HUES64 (cell line): ENCODE measurements around the gene FAM124A.

Source experiments
- H3K27ac ChIP-seq: 2 replicates; pipeline ENCODE4 v1.7.0; 2013; ENCODE audit warnings: low read depth, low read length, inconsistent platforms
- H3K27me3 ChIP-seq: 2 replicates; pipeline ENCODE4 v1.6.1; 2013; ENCODE audit warnings: mild to moderate bottlenecking, low read length; ENCODE audit not compliant: insufficient read depth
- H3K36me3 ChIP-seq: 2 replicates; pipeline ENCODE4 v1.6.1; 2013; ENCODE audit warnings: mild to moderate bottlenecking, low read length; ENCODE audit not compliant: insufficient read depth
- H3K4me1 ChIP-seq: 2 replicates; pipeline ENCODE4 v1.6.1; 2013; ENCODE audit warnings: mild to moderate bottlenecking, low read length, moderate library complexity; ENCODE audit not compliant: insufficient read depth
- H3K4me3 ChIP-seq: 2 replicates; pipeline ENCODE4 v1.5.1; 2013; ENCODE audit warnings: mild to moderate bottlenecking, low read length, moderate library complexity
- H3K9ac ChIP-seq: 2 replicates; pipeline ENCODE4 v1.6.1; 2013; ENCODE audit warnings: mild to moderate bottlenecking, low read depth, low read length
- H3K9me3 ChIP-seq: 2 replicates; pipeline ENCODE4 v1.6.1; 2013; ENCODE audit warnings: low read depth, low read length; ENCODE audit not compliant: insufficient read depth
- WGBS: fragments of 150-250, 120-280 bp; methylation state at CpG from one replicate; pipeline ENCODE4 v1.1.7; 2013; ENCODE audit warnings: missing lambda C conversion rate; 5-methylcytosine and 5-hydroxymethylcytosine counted together

Gene FAM124A

DNA sequence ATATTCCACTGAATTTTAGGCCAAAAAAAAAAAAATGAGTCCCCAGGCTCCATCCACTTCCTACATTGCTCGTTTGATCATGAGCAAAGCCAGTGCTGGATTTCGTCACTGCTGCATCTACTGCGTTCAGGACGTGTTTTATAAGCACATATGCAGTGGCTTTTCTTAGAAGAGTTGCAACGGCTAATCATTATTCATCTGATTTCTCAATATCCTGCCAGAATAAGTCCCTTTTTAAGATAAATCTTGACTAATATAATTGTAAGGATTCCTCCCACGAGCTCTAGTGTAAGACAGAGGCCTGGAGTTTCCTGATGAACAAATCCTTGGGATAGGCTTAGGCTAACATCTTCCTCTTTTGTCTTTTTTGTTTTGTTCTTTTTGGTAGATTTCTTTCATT lies 19.5 kb downstream of the FAM124A start:
- Histone ChIP-seq H3K4me3 (no peak overlapping the region), H3K27ac (no peak overlapping the region), H3K9ac (no peak overlapping the region), H3K4me1 (peaks cover 57% of the 10 kb centered on the region), H3K9me3 (no peaks in the 10 kb centered on the region), H3K36me3 (peaks cover 33% of the 10 kb centered on the region), H3K27me3 (no peaks in the 10 kb centered on the region)
- WGBS: 93% methylated on average over 6 of the region's 6 CpGs

DNA sequence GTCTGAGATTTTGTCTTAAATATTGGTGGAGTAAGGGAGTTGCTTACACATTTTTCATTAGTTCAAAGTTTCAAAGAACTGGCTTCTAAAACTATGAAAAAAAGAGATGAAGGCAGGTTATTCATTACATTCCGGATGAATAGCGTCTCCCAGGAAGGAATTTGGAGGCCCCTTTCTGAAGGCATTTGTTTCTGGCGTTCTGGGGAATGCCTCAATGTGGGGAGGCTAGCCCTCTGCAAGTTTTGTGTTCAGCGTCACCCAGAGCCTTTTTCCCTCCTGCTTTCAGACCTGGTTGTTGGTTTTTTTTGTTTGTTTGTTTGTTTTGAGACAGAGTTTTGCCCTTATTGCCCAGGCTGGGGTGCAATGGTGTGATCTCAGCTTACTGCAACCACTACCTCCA lies 21.0 kb downstream of the FAM124A start:
- WGBS: 33% methylated on average over 4 of the region's 4 CpGs
- H3K27ac ChIP-seq: peak overlapping the region; percentile 85
- no peaks in the 10 kb centered on the region for H3K27me3 ChIP-seq
- peak overlapping the region; percentile 4; the same call in 1 of the 2 replicates for H3K4me3 ChIP-seq
- peaks cover 64% of the 10 kb centered on the region for H3K4me1 ChIP-seq
- H3K36me3 ChIP-seq: peaks cover 36% of the 10 kb centered on the region
- no peaks in the 10 kb centered on the region for H3K9me3 ChIP-seq
- peak overlapping the region; percentile 33 for H3K9ac ChIP-seq

DNA sequence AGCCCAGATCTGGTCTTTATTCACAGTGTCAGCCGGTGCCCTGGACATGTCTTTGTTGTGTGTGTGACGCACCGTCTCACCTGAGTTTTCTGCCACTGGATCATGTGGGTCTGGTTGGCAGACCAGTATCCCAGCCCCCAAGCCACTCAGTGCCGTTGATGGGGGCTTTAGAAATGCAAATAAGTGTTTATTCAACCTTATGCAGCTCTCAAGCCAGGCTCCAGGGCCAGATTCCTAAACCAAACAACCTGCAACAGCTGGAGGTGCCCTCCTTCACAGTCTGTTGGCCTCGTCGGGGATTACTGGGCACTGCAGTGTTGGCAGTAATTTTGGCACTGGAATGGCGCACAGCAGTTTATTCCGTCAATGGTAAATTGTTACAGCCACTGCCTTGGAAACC lies 21.6 kb downstream of the FAM124A start:
- Histone ChIP-seq H3K4me3 (peak overlapping the region; percentile 24), H3K9ac (peak overlapping the region; percentile 33; the same call in 1 of the 2 replicates), H3K4me1 (peaks cover 70% of the 10 kb centered on the region), H3K27me3 (no peaks in the 10 kb centered on the region), H3K36me3 (peaks cover 35% of the 10 kb centered on the region), H3K27ac (peak overlapping the region; percentile 85; the same call in 1 of the 2 replicates), H3K9me3 (no peaks in the 10 kb centered on the region)
- WGBS: 20% methylated on average over 8 of the region's 8 CpGs

DNA sequence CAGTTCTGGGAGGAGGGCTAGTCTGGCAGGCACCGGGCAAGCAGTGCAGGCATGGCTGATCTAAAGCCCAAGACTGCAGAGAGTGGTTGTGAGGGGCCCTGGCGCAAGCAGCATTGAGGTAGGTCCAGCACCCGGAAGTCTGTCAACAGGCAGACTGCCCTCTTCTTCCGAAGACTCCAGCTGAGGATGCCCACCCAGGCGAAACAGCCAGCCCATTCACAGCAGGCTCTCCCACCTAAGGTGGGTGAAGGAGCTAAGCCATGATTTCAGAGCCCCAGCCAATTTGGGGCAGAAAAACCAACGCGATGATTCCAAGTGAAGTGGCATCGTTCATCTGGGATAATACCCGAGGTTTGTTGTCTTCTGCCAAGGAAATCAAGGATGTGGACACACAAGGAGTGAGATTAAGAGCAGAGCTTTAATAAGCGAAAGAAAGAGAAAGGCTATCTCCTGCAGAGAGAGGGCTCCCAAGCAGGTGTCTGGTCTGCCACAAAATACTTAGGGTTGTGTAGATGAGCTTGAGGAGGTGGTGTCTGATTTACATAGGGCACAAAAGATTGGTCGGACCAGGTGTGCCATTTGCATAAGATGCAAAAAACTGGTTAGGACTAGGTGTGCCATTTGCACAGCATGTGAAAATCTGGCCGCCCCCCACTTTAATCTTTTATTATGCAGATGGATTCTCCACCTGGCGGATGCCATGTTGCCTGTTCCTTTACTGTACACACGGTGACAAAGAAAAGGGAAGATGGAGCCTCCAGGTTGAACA lies 22.6 kb downstream of the FAM124A start:
- H3K27ac ChIP-seq: peak overlapping the region; percentile 85
- H3K9me3 ChIP-seq: no peaks in the 10 kb centered on the region
- peaks cover 26% of the 10 kb centered on the region for H3K36me3 ChIP-seq
- no peak overlapping the region; the same call in 1 of the 2 replicates for H3K4me3 ChIP-seq
- 71% methylated on average over 14 of the region's 14 CpGs for WGBS
- H3K9ac ChIP-seq: no peak overlapping the region; the same call in 1 of the 2 replicates
- H3K4me1 ChIP-seq: peaks cover 79% of the 10 kb centered on the region
- H3K27me3 ChIP-seq: no peaks in the 10 kb centered on the region

DNA sequence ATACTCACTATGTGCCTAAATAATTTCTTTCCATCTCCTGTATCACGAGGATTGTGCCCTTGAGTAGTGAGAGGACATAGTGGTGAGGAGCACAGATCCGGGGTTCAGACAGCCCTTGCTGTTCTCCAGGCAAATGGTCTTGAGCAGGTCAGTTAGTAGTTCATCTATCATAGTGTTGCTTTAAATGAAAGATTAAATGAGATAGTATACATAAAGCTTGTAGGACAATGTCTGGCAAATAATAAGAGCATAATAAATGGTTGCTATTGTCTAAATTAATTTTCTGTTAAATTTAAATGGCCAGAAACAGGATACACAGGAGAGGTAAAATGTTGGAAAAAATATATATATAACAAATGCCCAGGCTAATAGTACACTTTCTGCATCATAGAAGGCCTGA lies 23.4 kb downstream of the FAM124A start:
- no peak overlapping the region for H3K4me3 ChIP-seq
- no peak overlapping the region for H3K9ac ChIP-seq
- WGBS: 78% methylated on average over 2 of the region's 2 CpGs
- peaks cover 73% of the 10 kb centered on the region for H3K4me1 ChIP-seq
- H3K9me3 ChIP-seq: no peaks in the 10 kb centered on the region
- H3K27me3 ChIP-seq: no peaks in the 10 kb centered on the region
- peak overlapping the region; percentile 10; the same call in 1 of the 2 replicates for H3K27ac ChIP-seq
- peaks cover 22% of the 10 kb centered on the region for H3K36me3 ChIP-seq

DNA sequence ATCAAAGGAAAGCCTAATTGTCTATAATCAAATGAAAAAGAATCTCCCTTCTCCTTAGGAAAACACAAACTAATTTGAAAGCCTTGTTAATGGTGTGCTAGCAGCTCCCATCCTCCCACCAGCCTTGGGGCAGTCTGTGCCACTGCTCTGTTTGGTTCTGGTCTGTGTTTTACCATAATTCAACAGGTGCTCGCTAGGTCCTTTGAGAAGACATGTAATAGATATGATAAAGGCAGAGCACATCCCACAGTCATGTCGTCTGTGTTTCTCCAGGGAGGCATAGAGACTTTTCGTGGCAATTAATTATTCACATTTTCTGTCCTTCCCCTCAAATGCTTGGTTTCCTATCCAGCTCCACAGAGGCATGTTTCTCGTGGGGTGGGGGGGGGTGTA lies 23.8 kb downstream of the FAM124A start:
- 79% methylated on average over 4 of the region's 4 CpGs for WGBS

DNA sequence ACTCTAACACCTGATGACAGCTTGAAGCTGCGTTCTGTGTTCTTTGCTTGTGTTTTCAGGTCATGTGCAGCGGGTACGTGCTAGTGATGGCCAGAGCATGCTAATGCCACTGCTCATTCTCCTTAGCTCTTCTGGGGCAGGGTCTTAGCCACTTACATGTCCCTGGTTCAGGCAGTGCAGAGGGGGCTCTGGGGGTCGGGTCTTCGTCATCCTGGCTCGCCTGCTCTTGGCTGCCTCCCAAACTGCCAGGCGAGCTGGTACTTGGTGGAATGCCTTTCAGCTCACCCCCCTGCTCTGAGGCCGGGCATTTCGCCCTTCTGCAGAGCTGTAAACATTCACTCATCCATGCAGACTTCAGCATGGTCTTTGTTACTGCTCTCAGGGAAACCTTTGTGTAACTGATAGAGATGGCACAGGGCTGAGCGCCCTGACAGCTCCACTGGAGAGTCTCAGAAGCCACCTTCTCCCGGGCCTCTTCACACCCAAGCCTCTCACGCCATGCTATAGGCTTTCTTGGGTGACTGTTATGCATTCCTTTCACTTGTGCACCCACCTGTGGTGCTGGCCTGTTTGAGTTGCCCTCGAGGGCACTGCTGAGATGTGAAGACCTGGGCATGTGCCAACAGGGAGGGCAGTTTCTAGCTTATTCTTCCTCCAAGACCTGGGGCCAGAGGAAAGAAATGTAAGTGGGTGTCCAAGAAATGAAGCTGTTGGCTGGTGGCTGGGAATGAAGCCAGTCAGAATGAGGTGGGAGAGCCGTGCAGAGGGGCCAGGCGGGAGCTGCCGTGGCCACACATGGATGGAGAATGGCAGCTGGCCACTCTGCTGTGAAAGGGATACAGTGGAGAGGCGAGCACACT lies 24.4 kb downstream of the FAM124A start:
- Histone ChIP-seq H3K27ac (no peak overlapping the region), H3K4me3 (no peak overlapping the region), H3K4me1 (peaks cover 65% of the 10 kb centered on the region), H3K36me3 (peaks cover 33% of the 10 kb centered on the region), H3K27me3 (no peaks in the 10 kb centered on the region), H3K9me3 (no peaks in the 10 kb centered on the region), H3K9ac (no peak overlapping the region)
- 90% methylated on average over 17 of the region's 17 CpGs for WGBS

More for the DNA sequence above, 23.8 kb downstream of the FAM124A start:
- H3K9ac ChIP-seq: no peak overlapping the region
- H3K4me3 ChIP-seq: no peak overlapping the region
- H3K9me3 ChIP-seq: no peaks in the 10 kb centered on the region
- no peaks in the 10 kb centered on the region for H3K27me3 ChIP-seq
- peaks cover 27% of the 10 kb centered on the region for H3K36me3 ChIP-seq
- H3K4me1 ChIP-seq: peaks cover 70% of the 10 kb centered on the region
- H3K27ac ChIP-seq: no peak overlapping the region

DNA sequence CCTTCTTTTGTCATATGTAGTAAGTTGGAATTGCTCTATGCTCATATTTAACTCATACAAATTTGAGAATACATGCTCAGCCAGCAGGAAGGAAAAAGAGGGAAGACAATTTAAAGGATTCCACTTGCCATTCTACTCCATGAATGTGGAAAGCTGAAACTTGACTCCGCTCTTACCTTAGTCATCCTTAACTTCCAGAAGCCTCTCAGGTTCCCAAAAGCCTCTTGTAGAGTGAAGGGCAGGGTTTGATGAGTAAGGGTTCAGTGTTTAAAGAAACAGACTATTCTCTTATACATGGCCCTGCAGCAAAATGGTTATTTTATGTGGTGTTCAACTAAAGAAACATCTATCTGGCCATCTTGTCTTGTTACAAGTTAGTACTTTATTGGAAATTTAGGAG lies 27.1 kb downstream of the FAM124A start:
- WGBS: no CpG with 5 or more reads among the region's 1 CpG
- Histone ChIP-seq H3K27me3 (no peaks in the 10 kb centered on the region), H3K27ac (no peak overlapping the region), H3K9ac (no peak overlapping the region), H3K4me1 (peaks cover 50% of the 10 kb centered on the region), H3K4me3 (no peak overlapping the region), H3K36me3 (peaks cover 59% of the 10 kb centered on the region), H3K9me3 (no peaks in the 10 kb centered on the region)

DNA sequence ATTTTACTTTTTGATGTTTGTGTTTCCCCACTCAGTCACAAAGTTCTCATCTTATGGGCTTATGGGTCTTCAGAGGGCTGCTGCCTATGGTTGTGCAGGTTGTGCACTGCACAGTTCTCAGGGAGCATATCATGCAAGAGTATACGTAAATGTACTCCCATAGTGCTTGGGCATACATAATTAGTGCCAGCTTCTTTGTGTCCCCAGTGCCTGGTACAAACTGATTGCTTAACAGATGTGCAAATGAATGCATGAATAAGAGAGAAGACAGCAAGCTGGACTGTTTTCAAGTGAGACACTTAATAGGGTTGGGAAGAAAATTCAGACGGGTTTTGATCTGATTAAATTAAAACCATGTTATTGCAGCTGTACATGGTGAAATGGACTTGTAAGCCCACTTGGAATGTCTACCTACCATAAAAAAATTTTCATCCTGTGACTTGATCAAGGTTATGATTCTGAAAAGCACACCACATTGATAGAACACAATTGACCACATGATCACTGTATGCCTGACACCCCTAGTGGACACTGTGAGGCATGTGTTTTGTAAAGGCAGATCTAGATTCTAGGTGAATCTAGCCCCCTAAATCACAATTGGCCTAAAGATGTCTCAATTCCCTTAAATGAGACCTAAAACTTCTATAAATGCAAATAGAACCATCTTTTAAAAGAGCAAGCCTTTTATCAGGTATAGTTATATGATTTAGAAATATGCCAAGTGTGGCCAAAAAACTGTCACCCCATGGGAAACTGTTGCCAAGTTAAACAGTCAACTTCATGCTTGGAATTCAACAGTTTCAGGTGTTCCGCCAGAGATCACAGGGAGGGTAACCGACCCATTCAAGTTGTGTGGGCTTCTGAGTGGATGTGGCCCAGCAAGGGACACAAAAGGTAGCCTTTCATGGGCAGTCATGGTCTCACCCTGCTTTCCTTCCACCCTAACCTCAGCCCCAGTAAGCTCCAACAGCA lies 27.9 kb downstream of the FAM124A start:
- Histone ChIP-seq H3K4me3 (no peak overlapping the region), H3K27ac (no peak overlapping the region), H3K9ac (no peak overlapping the region), H3K4me1 (peaks cover 51% of the 10 kb centered on the region), H3K9me3 (no peaks in the 10 kb centered on the region), H3K27me3 (no peaks in the 10 kb centered on the region), H3K36me3 (peaks cover 62% of the 10 kb centered on the region)
- 95% methylated on average over 4 of the region's 4 CpGs for WGBS

DNA sequence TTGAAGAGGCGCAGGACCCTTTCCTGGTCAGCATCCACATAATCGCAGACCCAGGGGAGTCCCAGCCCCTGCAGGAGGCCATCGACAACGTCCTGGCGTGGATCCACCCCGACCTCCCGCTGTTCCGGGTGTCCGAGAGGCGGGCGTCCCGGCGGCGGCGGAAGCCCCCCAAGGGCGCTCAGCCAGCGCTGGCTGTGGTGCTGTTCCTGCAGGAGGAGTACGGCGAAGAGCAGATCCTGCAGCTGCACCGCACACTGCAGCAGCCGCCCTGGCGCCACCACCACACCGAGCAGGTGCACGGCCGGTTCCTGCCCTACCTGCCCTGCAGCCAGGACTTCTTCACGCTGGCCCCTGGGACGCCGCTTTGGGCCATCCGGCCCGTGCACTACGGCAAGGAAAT lies 29.3 kb downstream of the FAM124A start:
- 97% methylated on average over 31 of the region's 31 CpGs for WGBS
- H3K4me3 ChIP-seq: no peak overlapping the region
- H3K36me3 ChIP-seq: peaks cover 68% of the 10 kb centered on the region
- H3K9me3 ChIP-seq: no peaks in the 10 kb centered on the region
- no peak overlapping the region for H3K27ac ChIP-seq
- no peak overlapping the region for H3K9ac ChIP-seq
- peaks cover 54% of the 10 kb centered on the region for H3K4me1 ChIP-seq
- H3K27me3 ChIP-seq: no peaks in the 10 kb centered on the region
